AG09319 (cell line): Measurements from ENCODE around the gene S100A10.

Experiments used
- DNase-seq: peaks from one replicate; pipeline ENCODE4 v3.0.0-alpha.2; 2010; ENCODE audit warnings: low read depth; ENCODE audit errors: extremely low read depth
- TF ChIP-seq, protein P1 (sequence below): IDR thresholded peaks from 2 replicates; pipeline ENCODE4 v1.5.1; 2011; ENCODE audit warnings: low read depth, mild to moderate bottlenecking, inconsistent platforms, low read length, moderate library complexity

Gene S100A10

GRCh38 chr1:151968791-151969399 lies 24.8 kb downstream of the S100A10 start:
- DNase-seq, result no peak
- TF ChIP-seq, protein P1, sequence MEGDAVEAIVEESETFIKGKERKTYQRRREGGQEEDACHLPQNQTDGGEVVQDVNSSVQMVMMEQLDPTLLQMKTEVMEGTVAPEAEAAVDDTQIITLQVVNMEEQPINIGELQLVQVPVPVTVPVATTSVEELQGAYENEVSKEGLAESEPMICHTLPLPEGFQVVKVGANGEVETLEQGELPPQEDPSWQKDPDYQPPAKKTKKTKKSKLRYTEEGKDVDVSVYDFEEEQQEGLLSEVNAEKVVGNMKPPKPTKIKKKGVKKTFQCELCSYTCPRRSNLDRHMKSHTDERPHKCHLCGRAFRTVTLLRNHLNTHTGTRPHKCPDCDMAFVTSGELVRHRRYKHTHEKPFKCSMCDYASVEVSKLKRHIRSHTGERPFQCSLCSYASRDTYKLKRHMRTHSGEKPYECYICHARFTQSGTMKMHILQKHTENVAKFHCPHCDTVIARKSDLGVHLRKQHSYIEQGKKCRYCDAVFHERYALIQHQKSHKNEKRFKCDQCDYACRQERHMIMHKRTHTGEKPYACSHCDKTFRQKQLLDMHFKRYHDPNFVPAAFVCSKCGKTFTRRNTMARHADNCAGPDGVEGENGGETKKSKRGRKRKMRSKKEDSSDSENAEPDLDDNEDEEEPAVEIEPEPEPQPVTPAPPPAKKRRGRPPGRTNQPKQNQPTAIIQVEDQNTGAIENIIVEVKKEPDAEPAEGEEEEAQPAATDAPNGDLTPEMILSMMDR, result no peak

DNA sequence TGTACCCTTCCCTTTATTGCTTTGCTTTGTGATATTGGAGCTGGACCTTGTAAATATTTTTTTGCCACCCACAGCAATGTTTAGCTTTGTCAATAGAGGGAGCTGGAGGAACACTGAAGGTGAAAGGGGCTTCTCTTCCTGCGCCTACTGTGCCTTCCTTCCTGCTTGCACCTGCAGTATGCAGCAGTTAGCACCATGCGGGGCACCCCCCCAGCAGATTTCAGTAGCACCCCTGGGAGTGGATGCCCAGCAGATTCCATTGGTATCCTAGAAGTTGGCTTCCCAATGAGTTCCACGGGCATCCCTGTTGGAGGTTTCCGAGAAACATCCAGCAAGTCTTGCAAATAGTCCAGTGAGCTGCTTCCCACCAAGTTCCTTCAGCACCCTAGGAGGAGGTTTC lies 25.6 kb downstream of the S100A10 start:
- TF ChIP-seq, protein P1, result peak; percentile 79
- no peak for DNase-seq

DNA sequence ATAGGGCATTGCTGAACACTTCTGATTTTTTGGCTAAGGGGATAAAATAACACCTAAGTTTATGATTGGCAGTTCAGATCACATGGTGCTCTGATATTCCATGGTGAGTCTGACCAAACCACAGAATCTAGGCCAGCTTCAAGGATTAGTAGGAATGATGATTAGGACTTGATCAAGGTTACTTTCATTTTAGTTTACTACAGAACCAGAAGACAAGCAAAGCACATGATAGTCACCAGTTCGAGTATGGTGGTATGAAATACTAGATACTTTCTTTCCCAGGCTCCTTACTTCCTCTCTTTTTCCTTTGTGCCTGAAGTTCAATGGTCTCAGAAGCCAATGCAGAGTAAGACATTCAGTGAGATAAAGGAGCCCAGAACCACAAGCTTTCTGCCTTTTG lies 26.6 kb downstream of the S100A10 start:
- no peak for DNase-seq
- TF ChIP-seq, protein P1, result no peak

GRCh38 chr1:151966061-151966460 lies 27.6 kb downstream of the S100A10 start:
- no peak for DNase-seq
- TF ChIP-seq, protein P1, result no peak

DNA sequence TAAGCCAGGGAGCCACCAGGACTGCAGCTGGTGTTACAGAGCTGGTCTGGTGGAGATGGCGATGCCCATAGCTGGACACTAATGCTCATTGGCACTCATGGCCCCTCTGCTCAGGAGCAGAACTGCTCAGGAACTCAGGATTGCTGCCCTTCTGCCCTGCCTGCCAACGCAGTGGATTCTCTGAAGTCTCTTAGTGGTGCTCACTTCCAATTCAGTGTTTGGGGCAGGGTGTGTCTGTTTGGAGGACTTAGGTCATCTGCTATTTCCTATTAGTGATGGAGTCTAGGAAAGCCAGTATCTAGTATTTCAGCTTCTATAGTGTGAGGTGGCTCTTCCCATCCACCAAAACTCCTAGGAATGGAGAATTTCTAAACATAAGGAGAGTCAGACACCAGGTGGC lies 29.1 kb downstream of the S100A10 start:
- DNase-seq, result no peak
- TF ChIP-seq, protein P1, result no peak

DNA sequence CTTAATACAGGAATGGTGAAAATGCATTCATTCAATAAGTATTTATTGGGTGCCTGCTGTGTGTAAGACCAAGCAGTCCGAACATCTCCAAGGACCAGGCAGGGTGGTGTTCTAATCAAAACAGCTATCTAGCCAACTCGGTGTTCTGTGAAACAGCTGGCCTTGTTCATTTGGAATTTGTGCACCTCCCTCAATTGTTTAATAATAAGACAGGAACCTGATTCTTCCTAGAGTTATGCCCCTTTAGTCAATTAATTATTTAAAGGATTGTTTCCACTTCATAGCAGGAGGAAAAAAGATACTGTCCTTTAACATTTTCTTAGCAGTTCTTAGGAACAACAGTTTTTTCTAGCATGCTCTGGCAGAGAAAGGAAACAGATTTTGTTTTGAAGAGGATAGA lies 30.4 kb downstream of the S100A10 start:
- TF ChIP-seq, protein P1, result no peak

GRCh38 chr1:151961833-151962232 lies 31.8 kb downstream of the S100A10 start:
- DNase-seq, result no peak
- TF ChIP-seq, protein P1, result no peak

More for the DNA sequence above, 30.4 kb downstream of the S100A10 start:
- no peak for DNase-seq
